Activated CD8-positive, alpha-beta T cell treated with anti-CD3 and anti-CD28 coated beads for 36 hours (primary cell): ENCODE measurements around the gene DHRS7B. TPM values are rescaled to one million over a fixed set of nuclear protein-coding genes. Genes with fewer than 3 reads are reported as not detected.
A peak's percentile ranks its signal among the peaks of the same experiment; 100 is the strongest.

Experiments
- ATAC-seq: fragments of 200-7000 bp; cut with Tn5 transposase; one replicate; pipeline ENCODE4 v1.10.0; 2021; ENCODE audit warnings: mild to moderate bottlenecking, moderate library complexity
- CTCF ChIA-PET: fragments of 350-600 bp; sonication (Branson Sonifier 250); formaldehyde crosslinking; loops from one replicate; lab custom pipeline; 2021; ENCODE audit warnings: antibody characterized with exemption; lab: Charles Lee
- POLR2A ChIA-PET: fragments of 350-600 bp; sonication (Branson Sonifier 250); formaldehyde crosslinking; loops from one replicate; lab custom pipeline; 2021; ENCODE audit warnings: antibody characterized with exemption; lab: Charles Lee
- DNase-seq: peaks from one replicate; pipeline ENCODE4 v3.0.0-alpha.2; 2020
- H3K27ac Mint-ChIP-seq: one replicate; pipeline ENCODE4 v1.8.0; 2021; ENCODE audit warnings: mild to moderate bottlenecking, mixed read lengths
- H3K27me3 Mint-ChIP-seq: one replicate; pipeline ENCODE4 v1.8.0; 2021; ENCODE audit warnings: mixed read lengths
- H3K36me3 Mint-ChIP-seq: one replicate; pipeline ENCODE4 v1.8.0; 2021; ENCODE audit warnings: low read depth, mixed read lengths
- H3K4me1 Mint-ChIP-seq: one replicate; pipeline ENCODE4 v1.8.0; 2021; ENCODE audit warnings: low read depth, mixed read lengths
- H3K4me3 Mint-ChIP-seq: one replicate; pipeline ENCODE4 v1.8.0; 2021; ENCODE audit warnings: mild to moderate bottlenecking, moderate library complexity, mixed read lengths
- H3K9me3 Mint-ChIP-seq: one replicate; pipeline ENCODE4 v1.8.0; 2021; ENCODE audit warnings: mixed read lengths
- CTCF ChIP-seq: fragments of 200-600 bp; IDR thresholded peaks from one replicate; pipeline ENCODE4 v1.8.0; 2022; ENCODE audit warnings: antibody characterized with exemption, mild to moderate bottlenecking
- intact Hi-C: fragments of 100-400 bp; cut with micrococcal nuclease; formaldehyde crosslinking; loops from one replicate; pipeline ENCODE4 v1.10.0; 2022
- total RNA-seq, 2 experiments: library from RNA; stranded (reverse); gene quantifications; one replicate each; pipeline ENCODE4 v1.2.3, GENCODE V29; 2021

The DHRS7B gene
- total RNA-seq, 2 experiments from 2014 or later, result 13.5 to 15.3 TPM

GRCh38 chr17:21194703-21195102 lies 67.9 kb downstream of the DHRS7B start:
- no peak for DNase-seq
- TF ChIP-seq CTCF, result no peak
- no peak for ATAC-seq
- ChIA-PET POLR2A (interaction anchor here (2.1 kb wide), 1 partner anchor 17 kb away, joined by 4 read pairs; no protein-coding TSS in a partner anchor), CTCF (interaction anchor here (1.3 to 1.5 kb wide), 2 partner anchors 17 to 73 kb away, joined by 3 to 4 read pairs; no protein-coding TSS in a partner anchor)
- Mint-ChIP-seq H3K4me1 (peaks cover 7% of the 10 kb centered on the region), H3K27me3 (no peaks in the 10 kb centered on the region), H3K4me3 (no peak overlapping the region), H3K9me3 (no peaks in the 10 kb centered on the region), H3K27ac (peak overlapping the region; percentile 49), H3K36me3 (peaks cover 22% of the 10 kb centered on the region)
- intact Hi-C loops, result no loop called here

- POLR2A ChIA-PET, result interaction anchor here (0.8 to 1.3 kb wide), 3 partner anchors 10 to 117 kb away, joined by 3 to 4 read pairs (median 3); partner anchors contain the start of gene TMEM11
- ATAC-seq, result no peak
- H3K36me3 Mint-ChIP-seq, result peaks cover 22% of the 10 kb centered on the region
- no peaks in the 10 kb centered on the region for H3K9me3 Mint-ChIP-seq
- H3K4me1 Mint-ChIP-seq, result peaks cover 15% of the 10 kb centered on the region
- no peak overlapping the region for H3K4me3 Mint-ChIP-seq
- no peak for TF ChIP-seq CTCF
- DNase-seq, result no peak
- no peaks in the 10 kb centered on the region for H3K27me3 Mint-ChIP-seq
- CTCF ChIA-PET, result no interaction called here
- intact Hi-C loops, result no loop called here
- H3K27ac Mint-ChIP-seq, result no peak overlapping the region
Measured at GRCh38 chr17:21196126-21196525, 69.4 kb downstream of the DHRS7B start.

- CTCF ChIA-PET, result interaction anchor here (3.2 kb wide), 1 partner anchor 79 kb away, joined by 7 read pairs; no protein-coding TSS in a partner anchor
- H3K4me3 Mint-ChIP-seq, result no peak overlapping the region
- H3K9me3 Mint-ChIP-seq, result no peaks in the 10 kb centered on the region
Measured at GRCh38 chr17:21198411-21198810, 71.6 kb downstream of the DHRS7B start.

GRCh38 chr17:21199311-21199710 lies 72.5 kb downstream of the DHRS7B start:
- POLR2A ChIA-PET, result no interaction called here
- ATAC-seq, result no peak
- DNase-seq, result no peak
- CTCF ChIA-PET, result interaction anchor here (3.2 kb wide), 1 partner anchor 80 kb away, joined by 7 read pairs; no protein-coding TSS in a partner anchor
- no peaks in the 10 kb centered on the region for H3K9me3 Mint-ChIP-seq
- H3K36me3 Mint-ChIP-seq, result peaks cover 21% of the 10 kb centered on the region
- H3K4me1 Mint-ChIP-seq, result peaks cover 17% of the 10 kb centered on the region
- intact Hi-C loops, result no loop called here
- H3K27me3 Mint-ChIP-seq, result no peaks in the 10 kb centered on the region
- H3K27ac Mint-ChIP-seq, result no peak overlapping the region
- no peak for TF ChIP-seq CTCF
- H3K4me3 Mint-ChIP-seq, result no peak overlapping the region

More at GRCh38 chr17:21198411-21198810, 71.6 kb downstream of the DHRS7B start:
- DNase-seq (no peak), ATAC-seq (no peak)
- TF ChIP-seq CTCF, result no peak
- intact Hi-C loops, result no loop called here
- Mint-ChIP-seq H3K27ac (no peak overlapping the region), H3K36me3 (peaks cover 21% of the 10 kb centered on the region), H3K27me3 (no peaks in the 10 kb centered on the region), H3K4me1 (peaks cover 18% of the 10 kb centered on the region)
- POLR2A ChIA-PET, result interaction anchor here (1.0 kb wide), 1 partner anchor 15 kb away, joined by 3 read pairs; the partner anchor contains the start of gene TMEM11

- H3K27me3 Mint-ChIP-seq, result no peaks in the 10 kb centered on the region
- CTCF ChIA-PET, result interaction anchor here (1.1 to 3.2 kb wide), 2 partner anchors 80 kb away, joined by 3 to 7 read pairs; no protein-coding TSS in a partner anchor
- H3K36me3 Mint-ChIP-seq, result peaks cover 19% of the 10 kb centered on the region
- intact Hi-C loops, result no loop called here
- H3K4me3 Mint-ChIP-seq, result no peak overlapping the region
- H3K4me1 Mint-ChIP-seq, result peaks cover 20% of the 10 kb centered on the region
- DNase-seq (no peak), ATAC-seq (no peak)
- no peak overlapping the region for H3K27ac Mint-ChIP-seq
- POLR2A ChIA-PET, result interaction anchor here (1.1 to 2.4 kb wide), 2 partner anchors 11 to 12 kb away, joined by 3 to 8 read pairs; no protein-coding TSS in a partner anchor
- H3K9me3 Mint-ChIP-seq, result no peaks in the 10 kb centered on the region
- TF ChIP-seq CTCF, result no peak
Measured at GRCh38 chr17:21199856-21200255, 73.1 kb downstream of the DHRS7B start.
